COLO829 (cell line): ENCODE data around the gene FBXL2.

Source experiments
- DNase-seq: peaks from one replicate; pipeline ENCODE4 v3.0.0; 2012; ENCODE audit warnings: low spot score

Gene FBXL2

GRCh38 chr3:33277193-33277882, at the start of gene FBXL2:
Gene FBXL2 (plus strand): TSS chr3:33277442. CDS start chr3:33277513, 71 bp downstream.
- peak; percentile 54 for DNase-seq

DNA sequence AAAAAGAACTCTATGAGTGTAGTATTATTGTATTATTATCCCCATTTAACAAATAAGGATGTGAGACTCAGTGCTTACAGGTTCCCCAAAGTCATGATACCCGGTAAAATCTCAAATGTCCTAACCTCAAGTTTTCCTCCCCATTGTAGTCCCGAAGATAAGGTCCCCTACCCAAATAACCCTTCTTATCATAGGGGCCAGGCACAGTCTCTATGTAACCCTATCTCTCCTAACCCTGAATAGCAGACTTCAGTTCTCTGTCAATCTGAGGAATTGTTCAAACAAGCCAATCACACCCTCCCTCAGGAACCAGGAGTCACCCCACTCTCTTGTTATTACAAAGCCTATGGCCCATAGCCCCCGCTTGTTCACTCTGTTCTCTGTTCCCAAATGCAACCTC, 48.2 kb upstream of the FBXL2 start:
- DNase-seq = no peak

DNA sequence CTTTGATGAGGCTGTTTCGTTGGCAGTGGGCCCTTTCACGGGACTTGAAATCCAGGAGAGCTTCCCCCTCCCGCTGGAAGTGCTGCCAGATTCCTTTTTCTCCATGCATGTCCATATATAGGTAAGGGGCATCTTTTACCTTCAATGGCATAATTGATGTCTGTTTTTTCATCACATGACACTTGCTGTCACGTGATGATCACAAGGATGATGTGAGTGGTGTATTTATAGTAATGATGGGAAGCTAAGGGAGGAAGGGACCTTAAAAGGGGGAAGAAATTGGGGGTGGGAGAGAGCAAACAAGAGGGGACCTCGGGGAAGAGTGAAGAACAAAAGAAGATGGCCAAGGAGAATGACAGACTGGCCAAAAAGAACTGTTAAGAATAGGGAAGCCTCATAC, 47.3 kb upstream of the FBXL2 start:
- DNase-seq = no peak

DNA sequence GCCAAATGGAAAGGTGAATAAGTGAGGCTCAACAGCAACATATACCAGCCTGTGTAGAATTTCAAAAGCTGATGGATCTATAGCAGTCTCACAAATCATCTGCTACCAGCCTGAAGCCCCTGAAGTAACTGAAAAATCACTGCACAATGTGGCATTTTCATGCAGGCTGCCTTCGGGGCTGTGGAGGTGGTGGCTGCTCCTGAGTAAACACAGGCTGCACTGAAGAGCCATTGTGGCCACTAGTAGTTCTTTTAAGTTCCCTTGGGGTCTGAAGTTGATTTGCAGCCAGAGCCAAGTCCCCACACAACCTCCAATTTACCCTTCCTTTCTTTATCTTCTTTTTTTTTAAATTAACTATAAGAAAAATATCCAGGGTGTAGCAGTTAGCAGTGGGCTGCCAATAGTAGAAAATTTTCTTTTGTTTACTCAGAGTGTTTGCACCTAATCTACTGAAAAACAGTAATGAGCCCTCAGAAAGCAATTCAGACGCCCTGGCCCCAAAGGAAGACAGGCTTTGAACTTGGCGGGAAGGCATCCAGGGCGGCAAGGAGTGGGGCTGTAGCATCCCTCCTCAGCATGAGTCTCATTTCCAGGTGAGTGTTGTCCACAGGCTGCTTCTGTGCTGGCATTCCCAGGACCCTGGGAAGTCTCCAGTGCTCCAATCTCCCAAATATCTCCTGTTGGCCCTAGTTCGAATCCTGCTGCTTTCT, 45.3 kb upstream of the FBXL2 start:
- peak; percentile 80 for DNase-seq

DNA sequence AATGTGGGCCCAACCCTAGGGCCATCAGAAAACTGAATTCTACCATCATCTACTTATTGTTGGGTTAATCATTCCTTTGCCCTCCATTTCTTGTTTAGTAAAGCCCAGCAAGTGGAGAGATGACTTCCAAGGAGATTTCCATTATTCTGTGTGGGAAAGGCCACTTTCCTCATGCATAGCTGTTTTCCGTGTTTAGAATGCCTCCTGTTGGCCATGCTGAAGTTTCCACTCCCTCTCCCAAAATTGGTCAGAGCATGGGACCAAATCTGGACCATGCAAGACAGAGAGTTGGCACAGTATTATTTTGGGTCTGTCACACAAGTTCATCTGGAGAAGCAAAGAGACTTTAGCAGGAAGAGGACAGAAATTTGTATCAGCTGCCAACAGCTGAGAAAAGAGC, 43.4 kb upstream of the FBXL2 start:
- no peak for DNase-seq

DNA sequence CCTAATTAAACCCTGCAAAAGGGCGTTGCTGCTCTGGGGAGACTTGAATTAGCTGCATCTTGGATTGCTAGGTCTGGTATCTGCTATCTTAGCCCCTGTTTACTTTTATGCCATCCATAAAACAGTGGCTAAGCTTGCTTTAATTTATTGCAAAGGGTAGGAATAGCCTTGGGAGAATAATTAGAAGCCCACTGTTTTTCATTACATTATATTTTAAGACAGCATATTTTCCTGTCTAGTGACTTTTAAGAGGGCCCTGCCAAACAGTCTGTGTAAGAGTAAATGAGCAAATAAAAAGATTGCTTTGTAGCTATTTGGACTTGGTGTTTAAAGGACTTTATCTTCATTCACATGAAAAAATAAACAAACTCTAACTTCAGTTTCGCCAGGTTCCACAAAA, 41.2 kb upstream of the FBXL2 start:
- no peak for DNase-seq

DNA sequence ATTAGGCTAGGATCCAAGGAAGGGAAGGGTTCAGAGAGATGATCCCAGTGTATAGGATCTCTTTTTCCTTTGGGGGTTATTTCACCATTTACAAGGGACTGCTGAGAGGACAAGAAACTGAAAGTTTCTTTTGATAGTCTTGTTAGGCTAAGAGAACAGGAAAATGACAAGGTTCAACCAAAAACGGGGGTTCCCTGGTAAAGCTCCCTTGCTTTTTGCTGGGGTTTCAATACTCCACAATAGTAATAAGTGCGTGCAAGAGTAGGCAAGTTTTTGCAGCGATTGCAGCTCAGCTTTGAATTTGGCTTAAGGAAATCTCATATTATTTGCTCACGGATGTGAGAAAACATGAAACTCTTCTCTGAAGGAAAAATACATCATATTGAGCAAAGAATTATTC, 39.8 kb upstream of the FBXL2 start:
- DNase-seq = no peak

- no peak for DNase-seq
Measured at GRCh38 chr3:33238923-33239322, 38.3 kb upstream of the FBXL2 start.

GRCh38 chr3:33240261-33240660, 37.0 kb upstream of the FBXL2 start:
- DNase-seq = no peak

DNA sequence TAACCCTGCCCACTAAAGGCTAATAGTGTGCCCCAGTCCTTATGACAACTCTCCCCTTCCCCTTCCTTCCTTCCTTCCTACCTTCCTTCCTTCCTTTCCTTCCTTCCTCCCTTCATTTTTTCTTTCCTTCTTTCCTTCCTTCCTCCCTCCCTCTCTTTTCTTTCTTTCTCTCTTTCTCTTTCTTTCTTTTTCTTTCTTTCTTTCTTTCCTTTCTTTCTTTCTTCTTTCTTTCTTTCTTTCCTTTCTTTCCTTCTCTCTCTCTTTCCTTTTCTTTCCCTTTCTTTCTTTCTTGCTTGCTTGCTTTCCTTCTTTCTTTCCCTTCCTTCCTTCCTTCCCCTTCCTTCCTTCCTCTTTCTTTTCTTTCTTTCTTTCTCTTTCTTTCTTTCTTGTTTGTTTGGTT, 30.5 kb upstream of the FBXL2 start:
- no peak for DNase-seq

DNA sequence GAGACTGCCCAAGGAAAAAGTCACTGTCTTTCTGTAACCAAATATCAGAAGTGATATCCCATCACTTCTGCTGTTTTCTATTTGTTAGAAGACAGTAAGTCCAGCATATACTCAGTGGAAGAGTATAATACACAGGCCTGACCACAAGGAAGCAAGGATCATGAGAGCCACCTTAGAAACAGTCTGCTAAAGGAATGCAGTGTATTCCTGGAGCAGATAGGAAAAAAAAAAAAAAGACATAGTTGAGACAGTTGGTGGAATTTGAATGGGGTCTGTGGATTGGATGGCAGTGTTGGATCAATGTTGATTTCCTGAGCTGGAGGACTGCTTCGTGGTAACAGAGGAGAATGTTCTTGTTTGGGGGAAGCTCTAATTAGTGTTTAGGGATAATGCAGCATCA, 26.5 kb upstream of the FBXL2 start:
- no peak for DNase-seq

DNA sequence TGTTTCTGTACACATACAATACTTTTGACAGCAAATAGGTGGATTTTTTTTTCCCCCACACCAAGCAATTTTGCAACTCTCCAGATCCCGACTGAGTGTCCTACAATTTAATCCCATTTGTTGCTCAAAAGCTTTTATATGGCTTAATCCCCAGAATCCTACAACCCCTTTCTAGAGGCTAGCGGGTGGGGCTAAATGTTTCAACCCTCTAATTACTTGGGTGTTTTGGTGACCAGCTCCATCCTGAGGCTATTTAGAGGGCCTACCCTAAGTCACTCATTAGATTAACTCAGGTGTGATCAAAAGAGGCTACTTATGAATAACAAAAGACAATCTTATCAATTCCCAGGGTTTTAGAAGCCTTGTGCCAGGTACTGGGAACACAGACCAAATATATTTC, 21.0 kb upstream of the FBXL2 start:
- DNase-seq = no peak

- DNase-seq = no peak
Measured at GRCh38 chr3:33260104-33260503, 17.1 kb upstream of the FBXL2 start.

GRCh38 chr3:33269385-33269784, 7.9 kb upstream of the FBXL2 start:
- DNase-seq = no peak

GRCh38 chr3:33271324-33271723, 5.9 kb upstream of the FBXL2 start:
- no peak for DNase-seq

DNA sequence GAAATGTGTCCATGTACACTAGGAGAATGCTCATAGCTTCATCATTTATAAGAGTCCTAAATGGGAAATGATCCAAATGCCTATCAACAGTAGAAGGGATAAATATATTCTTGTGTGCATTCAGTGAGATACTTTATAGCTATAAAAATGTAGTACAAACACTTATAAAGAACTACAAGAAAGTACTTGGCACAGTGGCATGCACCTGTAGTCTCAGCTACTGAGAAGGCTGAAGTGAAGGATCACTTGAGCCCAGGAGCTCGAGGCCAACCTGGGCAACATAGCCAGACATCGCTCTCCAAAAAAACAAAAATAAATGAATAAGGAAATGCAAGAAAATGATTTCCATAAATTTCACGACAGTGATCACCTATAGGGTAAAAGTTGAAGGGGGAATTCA, 3.6 kb upstream of the FBXL2 start:
- DNase-seq = no peak

- no peak for DNase-seq
Measured at GRCh38 chr3:33278163-33278562, 921 bp downstream of the FBXL2 start.

DNA sequence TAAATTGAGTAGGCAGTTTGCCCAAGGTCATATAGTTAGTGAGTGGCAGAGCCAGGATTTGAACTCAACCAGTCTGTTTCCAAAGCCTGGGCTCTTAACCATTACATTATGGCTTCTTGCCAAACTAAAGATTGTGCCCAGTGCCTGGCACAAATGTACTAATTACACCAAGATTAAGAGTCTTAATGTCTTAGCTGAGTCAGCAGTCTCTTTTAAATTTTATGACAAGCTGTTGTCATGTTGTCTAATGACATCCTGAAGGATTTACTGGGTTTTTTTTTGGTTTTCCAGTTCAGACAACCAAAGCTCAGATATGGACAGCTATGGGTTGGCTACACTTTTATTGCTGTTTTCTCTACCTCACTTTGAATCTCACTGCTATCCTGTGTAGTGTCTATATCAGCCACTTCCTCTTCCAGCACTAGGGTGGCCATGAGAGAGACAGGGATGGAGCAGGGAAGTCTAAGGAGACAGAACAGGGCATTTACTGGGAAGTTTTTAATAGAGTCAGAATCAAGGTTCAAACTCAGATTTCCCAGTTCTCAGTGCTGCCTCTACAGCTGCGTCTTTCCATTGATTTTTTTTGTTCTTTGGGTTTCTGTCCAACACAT, 10.5 kb downstream of the FBXL2 start:
- no peak for DNase-seq

GRCh38 chr3:33299395-33300081, 22.3 kb downstream of the FBXL2 start:
- no peak for DNase-seq

- no peak for DNase-seq
Measured at GRCh38 chr3:33312361-33312760, 35.1 kb downstream of the FBXL2 start.

DNA sequence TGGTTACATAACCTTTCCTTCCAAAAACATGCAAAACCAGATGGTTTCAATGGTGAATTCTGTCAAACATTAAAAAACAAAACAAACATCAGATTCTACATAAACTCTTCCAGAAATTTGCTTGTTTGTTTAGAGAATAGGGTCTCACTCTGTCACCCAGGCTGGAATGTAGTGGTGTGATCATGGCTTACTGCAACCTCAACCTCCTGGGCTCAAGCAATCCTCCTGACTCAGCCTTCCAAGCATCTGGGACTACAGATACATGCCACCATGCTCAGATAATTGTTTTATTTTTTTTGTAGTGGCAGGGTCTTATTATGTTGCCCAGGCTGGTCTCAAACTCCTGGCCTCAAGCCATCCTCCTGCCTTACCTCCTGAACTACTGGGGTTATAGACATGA, 36.1 kb downstream of the FBXL2 start:
- no peak for DNase-seq

DNA sequence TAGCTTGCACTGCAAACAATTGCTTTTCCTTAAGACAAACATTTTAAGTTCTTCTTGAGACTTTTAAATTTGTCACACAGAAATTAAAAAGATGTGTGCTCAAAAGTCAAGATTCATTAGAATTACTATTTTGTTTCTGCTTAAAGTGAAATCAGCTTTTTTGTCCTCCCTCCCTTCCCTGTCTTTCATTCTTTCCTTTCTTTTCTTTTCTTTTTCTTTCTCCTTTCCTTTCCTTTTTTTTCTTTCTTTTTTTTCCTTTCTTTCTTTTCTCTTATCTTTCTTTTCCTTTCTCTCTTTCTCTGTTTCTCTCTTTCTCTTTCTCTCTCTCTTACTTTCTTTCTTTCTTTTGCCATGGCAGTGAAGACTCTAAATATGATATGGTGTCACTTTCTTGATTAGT, 37.8 kb downstream of the FBXL2 start:
- no peak for DNase-seq

- DNase-seq = peak; percentile 22
Measured at GRCh38 chr3:33315826-33316225, 38.6 kb downstream of the FBXL2 start.
